Effector CD4-positive, alpha-beta T cell (primary cell): ENCODE results near the gene ESPNL.
"Not testable (repeated sequence)": the region's sequence is repeated elsewhere in the genome, so short reads cannot be mapped to it uniquely, and the experiment has no call there.

ENCODE experiments used
- DNase-seq: peaks from one replicate; pipeline ENCODE4 v3.0.0-alpha.2; 2020

The ESPNL gene

GRCh38 chr2:238161291-238162051, 61.3 kb downstream of the ESPNL start:
- DNase-seq = no peak

GRCh38 chr2:238162251-238162845, 62.2 kb downstream of the ESPNL start:
- DNase-seq = no peak

- no peak for DNase-seq
Measured at GRCh38 chr2:238162846-238163441, 62.8 kb downstream of the ESPNL start.

GRCh38 chr2:238163481-238164198, 63.5 kb downstream of the ESPNL start:
- no peak for DNase-seq

GRCh38 chr2:238164906-238165287, 64.8 kb downstream of the ESPNL start:
- DNase-seq = no peak

- no peak for DNase-seq
Measured at GRCh38 chr2:238165288-238165921, 65.3 kb downstream of the ESPNL start.

- DNase-seq = no peak
Measured at GRCh38 chr2:238166391-238167343, 66.5 kb downstream of the ESPNL start.

- no peak for DNase-seq
Measured at GRCh38 chr2:238167344-238167715, 67.2 kb downstream of the ESPNL start.

- no peak for DNase-seq
Measured at GRCh38 chr2:238167761-238168160, 67.6 kb downstream of the ESPNL start.

- DNase-seq = no peak
Measured at GRCh38 chr2:238168196-238169047, 68.3 kb downstream of the ESPNL start.

- DNase-seq = no peak
Measured at GRCh38 chr2:238169048-238169707, 69.0 kb downstream of the ESPNL start.

GRCh38 chr2:238169708-238170251, 69.6 kb downstream of the ESPNL start:
- DNase-seq = no peak

GRCh38 chr2:238170386-238171071, 70.4 kb downstream of the ESPNL start:
- DNase-seq = no peak

GRCh38 chr2:238171072-238171431, 70.9 kb downstream of the ESPNL start:
- DNase-seq = not testable (repeated sequence)

- no peak for DNase-seq
Measured at GRCh38 chr2:238171575-238172187, 71.5 kb downstream of the ESPNL start.

- DNase-seq = no peak
Measured at GRCh38 chr2:238172439-238172838, 72.3 kb downstream of the ESPNL start.

GRCh38 chr2:238173692-238174091, 73.6 kb downstream of the ESPNL start:
- DNase-seq = no peak

- DNase-seq = no peak
Measured at GRCh38 chr2:238174291-238174690, 74.2 kb downstream of the ESPNL start.

- no peak for DNase-seq
Measured at GRCh38 chr2:238174701-238175100, 74.6 kb downstream of the ESPNL start.
